Measurements from ENCODE around the gene COX11. TPM values are rescaled to one million over a fixed set of nuclear protein-coding genes. Genes with fewer than 3 reads are reported as not detected.

COX11 gene
- total RNA-seq, 2 experiments from 2014 or later = 49.7 to 54.8 TPM

Other genes starting within 250 kb of the COX11 start
- not detected for gene TOM1L1, start 67.8 kb downstream of the COX11 start, total RNA-seq
- 1 to 10 TPM; 7.9 to 8.0 TPM for gene STXBP4, start 111 bp upstream of the COX11 start, total RNA-seq